Measurements from ENCODE around the gene ABCB9.

The ABCB9 gene

GRCh38 chr12:122955156-122955555 is 11.1 kb downstream of the ABCB9 start:
- Histone ChIP-seq H3K4me1 (ENCODE audit: insufficient read depth, low read length) (no peaks in the 10 kb centered on the region), H3K27me3 (ENCODE audit: insufficient read depth, low read length) (no peaks in the 10 kb centered on the region; the same call in 1 of the 2 replicates), H3K9ac (ENCODE audit: low read depth, low read length) (no peak overlapping the region), H3K27ac (ENCODE audit: low read depth, low read length) (no peak overlapping the region), H3K4me3 (ENCODE audit: low read length) (no peak overlapping the region), H3K9me3 (ENCODE audit: insufficient read depth, low read depth, low read length) (no peaks in the 10 kb centered on the region), H3K36me3 (ENCODE audit: insufficient read depth, low read length) (no peaks in the 10 kb centered on the region)
- WGBS, result 90% methylated on average over 8 of the region's 8 CpGs

GRCh38 chr12:122951979-122952892 is 14.0 kb downstream of the ABCB9 start:
- Histone ChIP-seq H3K36me3 (ENCODE audit: insufficient read depth, low read length) (no peaks in the 10 kb centered on the region), H3K4me3 (ENCODE audit: low read length) (no peak overlapping the region), H3K9ac (ENCODE audit: low read depth, low read length) (no peak overlapping the region), H3K9me3 (ENCODE audit: insufficient read depth, low read depth, low read length) (no peaks in the 10 kb centered on the region), H3K27ac (ENCODE audit: low read depth, low read length) (no peak overlapping the region), H3K27me3 (ENCODE audit: insufficient read depth, low read length) (no peaks in the 10 kb centered on the region; the same call in 1 of the 2 replicates), H3K4me1 (ENCODE audit: insufficient read depth, low read length) (no peaks in the 10 kb centered on the region)
- WGBS, result 73% methylated on average over 12 of the region's 12 CpGs

GRCh38 chr12:122951406-122951805 is 14.9 kb downstream of the ABCB9 start:
- H3K27ac ChIP-seq (ENCODE audit: low read depth, low read length), result no peak overlapping the region
- H3K4me1 ChIP-seq (ENCODE audit: insufficient read depth, low read length), result no peaks in the 10 kb centered on the region
- no peaks in the 10 kb centered on the region for H3K36me3 ChIP-seq (ENCODE audit: insufficient read depth, low read length)
- 74% methylated on average over 9 of the region's 9 CpGs for WGBS
- H3K4me3 ChIP-seq (ENCODE audit: low read length), result no peak overlapping the region
- H3K9ac ChIP-seq (ENCODE audit: low read depth, low read length), result no peak overlapping the region
- H3K9me3 ChIP-seq (ENCODE audit: insufficient read depth, low read depth, low read length), result no peaks in the 10 kb centered on the region
- H3K27me3 ChIP-seq (ENCODE audit: insufficient read depth, low read length), result no peaks in the 10 kb centered on the region; the same call in 1 of the 2 replicates

- H3K27me3 ChIP-seq (ENCODE audit: insufficient read depth, low read length), result no peaks in the 10 kb centered on the region; the same call in 1 of the 2 replicates
- no peaks in the 10 kb centered on the region for H3K4me1 ChIP-seq (ENCODE audit: insufficient read depth, low read length)
- H3K4me3 ChIP-seq (ENCODE audit: low read length), result no peak overlapping the region
- 95% methylated on average over 27 of the region's 27 CpGs for WGBS
- no peak overlapping the region for H3K9ac ChIP-seq (ENCODE audit: low read depth, low read length)
- H3K27ac ChIP-seq (ENCODE audit: low read depth, low read length), result no peak overlapping the region
- H3K9me3 ChIP-seq (ENCODE audit: insufficient read depth, low read depth, low read length), result no peaks in the 10 kb centered on the region
- no peaks in the 10 kb centered on the region for H3K36me3 ChIP-seq (ENCODE audit: insufficient read depth, low read length)
These were observed 16.2 kb downstream of the ABCB9 start for GRCh38 chr12:122949816-122950675.

- H3K27ac ChIP-seq (ENCODE audit: low read depth, low read length), result no peak overlapping the region
- 93% methylated on average over 8 of the region's 8 CpGs for WGBS
- no peaks in the 10 kb centered on the region for H3K9me3 ChIP-seq (ENCODE audit: insufficient read depth, low read depth, low read length)
- no peaks in the 10 kb centered on the region; the same call in 1 of the 2 replicates for H3K27me3 ChIP-seq (ENCODE audit: insufficient read depth, low read length)
- no peak overlapping the region for H3K9ac ChIP-seq (ENCODE audit: low read depth, low read length)
- H3K36me3 ChIP-seq (ENCODE audit: insufficient read depth, low read length), result no peaks in the 10 kb centered on the region
- H3K4me3 ChIP-seq (ENCODE audit: low read length), result no peak overlapping the region
- H3K4me1 ChIP-seq (ENCODE audit: insufficient read depth, low read length), result no peaks in the 10 kb centered on the region
These were observed 16.9 kb downstream of the ABCB9 start for GRCh38 chr12:122949405-122949804.

GRCh38 chr12:122948605-122949004 is 17.7 kb downstream of the ABCB9 start:
- Histone ChIP-seq H3K9me3 (ENCODE audit: insufficient read depth, low read depth, low read length) (no peaks in the 10 kb centered on the region), H3K36me3 (ENCODE audit: insufficient read depth, low read length) (no peaks in the 10 kb centered on the region), H3K4me3 (ENCODE audit: low read length) (no peak overlapping the region), H3K27me3 (ENCODE audit: insufficient read depth, low read length) (no peaks in the 10 kb centered on the region; the same call in 1 of the 2 replicates), H3K9ac (ENCODE audit: low read depth, low read length) (no peak overlapping the region), H3K27ac (ENCODE audit: low read depth, low read length) (no peak overlapping the region), H3K4me1 (ENCODE audit: insufficient read depth, low read length) (no peaks in the 10 kb centered on the region)
- 95% methylated on average over 14 of the region's 14 CpGs for WGBS

- WGBS, result 89% methylated on average over 15 of the region's 15 CpGs
- no peaks in the 10 kb centered on the region for H3K9me3 ChIP-seq (ENCODE audit: insufficient read depth, low read depth, low read length)
- H3K27me3 ChIP-seq (ENCODE audit: insufficient read depth, low read length), result no peaks in the 10 kb centered on the region
- H3K36me3 ChIP-seq (ENCODE audit: insufficient read depth, low read length), result no peaks in the 10 kb centered on the region
- H3K4me3 ChIP-seq (ENCODE audit: low read length), result no peak overlapping the region
- H3K4me1 ChIP-seq (ENCODE audit: insufficient read depth, low read length), result no peaks in the 10 kb centered on the region
- no peak overlapping the region for H3K9ac ChIP-seq (ENCODE audit: low read depth, low read length)
- H3K27ac ChIP-seq (ENCODE audit: low read depth, low read length), result no peak overlapping the region
These were observed 18.9 kb downstream of the ABCB9 start for GRCh38 chr12:122947352-122947792.

GRCh38 chr12:122946690-122947341 is 19.4 kb downstream of the ABCB9 start:
- no peak overlapping the region for H3K9ac ChIP-seq (ENCODE audit: low read depth, low read length)
- no peaks in the 10 kb centered on the region for H3K9me3 ChIP-seq (ENCODE audit: insufficient read depth, low read depth, low read length)
- H3K4me1 ChIP-seq (ENCODE audit: insufficient read depth, low read length), result no peaks in the 10 kb centered on the region
- H3K4me3 ChIP-seq (ENCODE audit: low read length), result no peak overlapping the region
- no peaks in the 10 kb centered on the region for H3K27me3 ChIP-seq (ENCODE audit: insufficient read depth, low read length)
- H3K36me3 ChIP-seq (ENCODE audit: insufficient read depth, low read length), result no peaks in the 10 kb centered on the region
- 93% methylated on average over 10 of the region's 10 CpGs for WGBS
- H3K27ac ChIP-seq (ENCODE audit: low read depth, low read length), result no peak overlapping the region

GRCh38 chr12:122944605-122945592 is 21.4 kb downstream of the ABCB9 start:
- no peak overlapping the region for H3K9ac ChIP-seq (ENCODE audit: low read depth, low read length)
- no peaks in the 10 kb centered on the region for H3K36me3 ChIP-seq (ENCODE audit: insufficient read depth, low read length)
- no peaks in the 10 kb centered on the region for H3K4me1 ChIP-seq (ENCODE audit: insufficient read depth, low read length)
- no peaks in the 10 kb centered on the region for H3K27me3 ChIP-seq (ENCODE audit: insufficient read depth, low read length)
- no peak overlapping the region for H3K4me3 ChIP-seq (ENCODE audit: low read length)
- 76% methylated on average over 14 of the region's 14 CpGs for WGBS
- H3K9me3 ChIP-seq (ENCODE audit: insufficient read depth, low read depth, low read length), result no peaks in the 10 kb centered on the region
- H3K27ac ChIP-seq (ENCODE audit: low read depth, low read length), result no peak overlapping the region

GRCh38 chr12:122943196-122943595 is 23.1 kb downstream of the ABCB9 start:
- Histone ChIP-seq H3K9ac (ENCODE audit: low read depth, low read length) (no peak overlapping the region), H3K36me3 (ENCODE audit: insufficient read depth, low read length) (no peaks in the 10 kb centered on the region), H3K9me3 (ENCODE audit: insufficient read depth, low read depth, low read length) (no peaks in the 10 kb centered on the region), H3K4me1 (ENCODE audit: insufficient read depth, low read length) (no peaks in the 10 kb centered on the region), H3K4me3 (ENCODE audit: low read length) (no peak overlapping the region), H3K27me3 (ENCODE audit: insufficient read depth, low read length) (no peaks in the 10 kb centered on the region), H3K27ac (ENCODE audit: low read depth, low read length) (no peak overlapping the region)
- 89% methylated on average over 13 of the region's 13 CpGs for WGBS

Data from HUES64 (cell line).